HL-60 (cell line): ENCODE results near the gene RBM10.
A peak's percentile ranks its signal among the peaks of the same experiment; 100 is the strongest.

ENCODE experiments used
- DNase-seq, 2 experiments: peaks; one replicate each; pipeline ENCODE4 v3.0.0-alpha.2; 2010 to 2020; ENCODE audit warnings: low read depth in 1 of 2, low spot score in 1 of 2
- H3K27ac ChIP-seq: fragments of 250-450 bp; sonication (Bioruptor Pico); replicated peaks from 2 replicates; pipeline ENCODE4 v1.5.1; 2020; ENCODE audit warnings: mild to moderate bottlenecking, moderate library complexity
- H3K27me3 ChIP-seq: fragments of 250-450 bp; sonication (Bioruptor Pico); 2 replicates; pipeline ENCODE4 v1.5.1; 2021; ENCODE audit warnings: mild to moderate bottlenecking, moderate library complexity; ENCODE audit not compliant: insufficient read depth, poor library complexity, severe bottlenecking
- H3K4me3 ChIP-seq: replicated peaks from 2 replicates; pipeline ENCODE4 v1.5.1; 2011; ENCODE audit warnings: mild to moderate bottlenecking, control low read depth, low read length; ENCODE audit not compliant: insufficient read depth
- CTCF ChIP-seq: IDR thresholded peaks from one replicate; pipeline ENCODE4 v1.5.1; 2011; ENCODE audit warnings: low read length, control low read depth, inconsistent platforms; ENCODE audit not compliant: insufficient read depth
- GABPA ChIP-seq: IDR thresholded peaks from 2 replicates; pipeline ENCODE4 v1.6.1; 2012; ENCODE audit warnings: low read depth
- POLR2AphosphoS5 ChIP-seq: IDR thresholded peaks from 2 replicates; pipeline ENCODE4 v1.6.1; 2012; ENCODE audit warnings: low read depth
- SPI1 ChIP-seq: IDR thresholded peaks from 2 replicates; pipeline ENCODE4 v1.6.1; 2012; ENCODE audit warnings: low read depth, mild to moderate bottlenecking, borderline replicate concordance
- TF ChIP-seq, protein P1 (sequence below): IDR thresholded peaks from 2 replicates; pipeline ENCODE4 v1.6.1; 2012; ENCODE audit warnings: low read depth; ENCODE audit not compliant: insufficient replicate concordance

Gene RBM10

DNA sequence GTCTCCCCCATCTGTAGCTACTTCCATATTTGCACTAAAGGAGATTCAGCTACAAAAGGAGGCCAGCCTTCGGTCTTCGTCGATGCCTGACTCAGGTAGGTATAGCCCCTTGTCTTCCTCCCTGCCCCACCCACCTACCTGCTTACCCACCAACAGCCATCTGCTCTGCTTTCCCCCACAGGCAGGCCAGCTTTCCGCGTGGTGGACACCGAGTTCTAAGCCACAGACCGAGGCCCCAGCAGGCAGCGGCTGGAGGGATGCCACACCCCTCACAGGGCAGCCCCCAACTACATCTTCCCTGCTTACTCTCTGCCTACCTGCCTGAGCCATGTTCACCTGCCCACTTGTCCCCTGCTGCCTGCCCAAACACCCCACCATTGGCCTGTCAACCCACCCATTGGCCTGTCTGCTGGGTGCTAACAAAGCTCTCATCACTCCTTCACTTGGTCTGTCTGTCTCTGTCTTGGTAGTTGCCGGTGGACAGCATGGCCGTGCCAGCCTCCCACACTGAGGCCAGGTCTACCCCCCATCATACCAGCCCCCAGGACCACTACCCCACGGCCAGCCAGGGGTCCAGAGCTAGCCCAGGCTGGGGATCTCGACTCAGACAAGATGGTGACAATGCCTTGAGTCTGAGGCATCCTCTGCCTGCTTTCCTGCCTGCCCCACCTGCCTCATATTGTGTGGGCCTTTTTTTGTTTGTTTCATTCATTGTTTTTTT, 83.7 kb downstream of the RBM10 start:
- H3K4me3 ChIP-seq: no peak overlapping the region
- TF ChIP-seq SPI1 (no peak), GABPA (no peak), POLR2AphosphoS5 (no peak), CTCF (no peak)
- H3K27me3 ChIP-seq: no peaks in the 10 kb centered on the region
- H3K27ac ChIP-seq: no peak overlapping the region
- DNase-seq: no peak

DNA sequence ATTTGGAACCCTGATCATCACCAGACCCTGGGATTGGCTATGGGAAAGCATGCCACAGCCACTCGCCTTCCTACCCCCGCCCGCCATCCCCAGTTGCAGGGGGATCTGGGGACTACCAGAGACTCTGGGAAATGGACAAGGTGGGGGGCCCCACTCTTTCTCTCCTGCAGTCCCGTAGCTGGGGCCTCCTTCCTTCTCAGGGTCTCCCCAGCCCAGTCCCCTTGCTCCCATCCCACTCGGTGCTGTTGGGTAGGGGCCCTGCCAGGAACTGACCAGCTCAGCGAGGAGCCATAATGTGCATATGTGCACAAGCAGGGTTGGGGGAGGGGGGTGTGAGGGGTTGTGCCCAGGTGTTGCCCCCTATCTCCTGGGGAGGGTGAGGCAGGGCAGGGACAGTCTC, 84.4 kb downstream of the RBM10 start:
- DNase-seq: no peak
- TF ChIP-seq SPI1 (no peak), POLR2AphosphoS5 (no peak)
- Histone ChIP-seq H3K4me3 (no peak overlapping the region), H3K27me3 (no peaks in the 10 kb centered on the region), H3K27ac (no peak overlapping the region)

GRCh38 chrX:47230136-47230868, 85.3 kb downstream of the RBM10 start:
- Histone ChIP-seq H3K27ac (no peak overlapping the region), H3K27me3 (no peaks in the 10 kb centered on the region), H3K4me3 (no peak overlapping the region)
- DNase-seq: no peak
- no peak for TF ChIP-seq CTCF
- TF ChIP-seq POLR2AphosphoS5: peak; percentile 25; the same call in 1 of the 2 replicates

DNA sequence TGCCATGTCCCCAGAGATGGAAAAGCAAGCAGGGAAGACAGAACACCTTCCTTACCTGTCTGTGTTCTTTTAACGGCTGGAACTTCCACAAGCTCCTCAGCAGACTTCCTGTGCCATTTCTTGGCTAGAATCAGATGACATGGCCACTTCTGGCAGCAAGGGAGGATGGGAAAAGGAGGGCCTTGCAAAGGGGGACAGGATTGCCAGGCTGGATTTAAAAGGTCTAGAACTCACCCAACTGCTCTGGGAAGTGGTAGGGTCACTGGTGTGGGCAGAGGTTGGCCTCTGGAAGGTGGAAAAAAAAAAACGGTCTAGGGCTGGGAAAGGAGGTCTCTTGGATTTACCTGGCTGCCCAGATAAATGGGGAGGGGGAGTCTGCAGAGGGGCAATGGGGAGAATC, 86.1 kb downstream of the RBM10 start:
- TF ChIP-seq POLR2AphosphoS5: 0 out of 2 replicates have a peak, but pooled peaks have one; percentile 8
- TF ChIP-seq GABPA: no peak
- no peak for DNase-seq
- Histone ChIP-seq H3K27ac (no peak overlapping the region), H3K27me3 (no peaks in the 10 kb centered on the region), H3K4me3 (no peak overlapping the region)

GRCh38 chrX:47232197-47232802, 87.3 kb downstream of the RBM10 start:
- peak overlapping the region; percentile 91 for H3K27ac ChIP-seq
- peak overlapping the region; percentile 59 for H3K4me3 ChIP-seq
- H3K27me3 ChIP-seq: no peaks in the 10 kb centered on the region
- DNase-seq: no peak
- TF ChIP-seq SPI1: no peak
- TF ChIP-seq, protein P1, sequence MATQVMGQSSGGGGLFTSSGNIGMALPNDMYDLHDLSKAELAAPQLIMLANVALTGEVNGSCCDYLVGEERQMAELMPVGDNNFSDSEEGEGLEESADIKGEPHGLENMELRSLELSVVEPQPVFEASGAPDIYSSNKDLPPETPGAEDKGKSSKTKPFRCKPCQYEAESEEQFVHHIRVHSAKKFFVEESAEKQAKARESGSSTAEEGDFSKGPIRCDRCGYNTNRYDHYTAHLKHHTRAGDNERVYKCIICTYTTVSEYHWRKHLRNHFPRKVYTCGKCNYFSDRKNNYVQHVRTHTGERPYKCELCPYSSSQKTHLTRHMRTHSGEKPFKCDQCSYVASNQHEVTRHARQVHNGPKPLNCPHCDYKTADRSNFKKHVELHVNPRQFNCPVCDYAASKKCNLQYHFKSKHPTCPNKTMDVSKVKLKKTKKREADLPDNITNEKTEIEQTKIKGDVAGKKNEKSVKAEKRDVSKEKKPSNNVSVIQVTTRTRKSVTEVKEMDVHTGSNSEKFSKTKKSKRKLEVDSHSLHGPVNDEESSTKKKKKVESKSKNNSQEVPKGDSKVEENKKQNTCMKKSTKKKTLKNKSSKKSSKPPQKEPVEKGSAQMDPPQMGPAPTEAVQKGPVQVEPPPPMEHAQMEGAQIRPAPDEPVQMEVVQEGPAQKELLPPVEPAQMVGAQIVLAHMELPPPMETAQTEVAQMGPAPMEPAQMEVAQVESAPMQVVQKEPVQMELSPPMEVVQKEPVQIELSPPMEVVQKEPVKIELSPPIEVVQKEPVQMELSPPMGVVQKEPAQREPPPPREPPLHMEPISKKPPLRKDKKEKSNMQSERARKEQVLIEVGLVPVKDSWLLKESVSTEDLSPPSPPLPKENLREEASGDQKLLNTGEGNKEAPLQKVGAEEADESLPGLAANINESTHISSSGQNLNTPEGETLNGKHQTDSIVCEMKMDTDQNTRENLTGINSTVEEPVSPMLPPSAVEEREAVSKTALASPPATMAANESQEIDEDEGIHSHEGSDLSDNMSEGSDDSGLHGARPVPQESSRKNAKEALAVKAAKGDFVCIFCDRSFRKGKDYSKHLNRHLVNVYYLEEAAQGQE: no peak
- no peak for TF ChIP-seq POLR2AphosphoS5
- TF ChIP-seq GABPA: no peak
- TF ChIP-seq CTCF: no peak
